Measurements from ENCODE around the gene CHURC1.

GRCh38 chr14:64971491-64971942, 57.3 kb downstream of the CHURC1 start:
- TF ChIP-seq CTCF (IDR thresholded peaks at IDR 0.05) (no peak), EZH2phosphoT487 (IDR thresholded peaks at IDR 0.05) (no peak), EZH2 (IDR thresholded peaks at IDR 0.05) (peak; percentile 37)

Measured in neural progenitor cell (in vitro differentiated cells).